T-helper 1 cell (primary cell): ENCODE data around the gene PRICKLE2.

Experiments
- DNase-seq, 5 donors: peaks; one replicate each; pipeline ENCODE4 v3.0.0-alpha.2; 2012 to 2020

Gene PRICKLE2

GRCh38 chr3:64251019-64251418 is 25.8 kb upstream of the PRICKLE2 start:
- no peak for DNase-seq

GRCh38 chr3:64247991-64248646 is 22.9 kb upstream of the PRICKLE2 start:
- no peak for DNase-seq

GRCh38 chr3:64244011-64244942 is 19.0 kb upstream of the PRICKLE2 start:
- DNase-seq = no peak

GRCh38 chr3:64242435-64242834 is 17.2 kb upstream of the PRICKLE2 start:
- no peak for DNase-seq

- DNase-seq = no peak
Observed at GRCh38 chr3:64240959-64241358, 15.7 kb upstream of the PRICKLE2 start.

- DNase-seq = no peak
Observed at GRCh38 chr3:64240396-64240795, 15.1 kb upstream of the PRICKLE2 start.

- no peak for DNase-seq
Observed at GRCh38 chr3:64239841-64240240, 14.6 kb upstream of the PRICKLE2 start.

GRCh38 chr3:64238971-64239667 is 13.9 kb upstream of the PRICKLE2 start:
- no peak for DNase-seq

GRCh38 chr3:64237083-64237482 is 11.8 kb upstream of the PRICKLE2 start:
- DNase-seq = no peak

- no peak for DNase-seq
Observed at GRCh38 chr3:64235605-64236004, 10.3 kb upstream of the PRICKLE2 start.

GRCh38 chr3:64234571-64234970 is 9.3 kb upstream of the PRICKLE2 start:
- DNase-seq = no peak

- no peak for DNase-seq
Observed at GRCh38 chr3:64232821-64233220, 7.6 kb upstream of the PRICKLE2 start.

GRCh38 chr3:64229903-64230302 is 4.6 kb upstream of the PRICKLE2 start:
- DNase-seq = no peak

- DNase-seq = no peak
Observed at GRCh38 chr3:64228110-64228509, 2.8 kb upstream of the PRICKLE2 start.

- DNase-seq = no peak
Observed at GRCh38 chr3:64226730-64227129, 1.5 kb upstream of the PRICKLE2 start.

GRCh38 chr3:64225695-64226499 is 631 bp upstream of the PRICKLE2 start:
- DNase-seq = no peak

- DNase-seq = no peak
Observed at GRCh38 chr3:64223791-64224745, 1.2 kb downstream of the PRICKLE2 start.

- DNase-seq = no peak
Observed at GRCh38 chr3:64222501-64223111, 2.7 kb downstream of the PRICKLE2 start.

- no peak for DNase-seq
Observed at GRCh38 chr3:64221571-64222257, 3.6 kb downstream of the PRICKLE2 start.
